Loucy (cell line): ENCODE data around the gene NEK7.

Experiments
- H2AFZ ChIP-seq: fragments of 200-600 bp; sonication (generic); 2 replicates; pipeline ENCODE4 v1.6.0; 2016; ENCODE audit warnings: antibody characterized with exemption, mild to moderate bottlenecking, low read length, moderate library complexity
- H3F3A ChIP-seq: fragments of 200-600 bp; 2 replicates; pipeline ENCODE4 v1.6.0; 2016; ENCODE audit warnings: antibody characterized with exemption, low read depth, mild to moderate bottlenecking
- H3K27me3 ChIP-seq: fragments of 200-600 bp; sonication (generic); 2 replicates; pipeline ENCODE4 v1.6.1; 2014; ENCODE audit warnings: low read length, mild to moderate bottlenecking; ENCODE audit not compliant: insufficient read depth, poor library complexity, severe bottlenecking
- H3K36me3 ChIP-seq: fragments of 200-600 bp; sonication (generic); 2 replicates; pipeline ENCODE4 v1.6.1; 2016; ENCODE audit warnings: low read length; ENCODE audit not compliant: insufficient read depth
- H3K4me1 ChIP-seq: fragments of 200-600 bp; sonication (generic); 2 replicates; pipeline ENCODE4 v1.5.1; 2014; ENCODE audit warnings: low read length, mild to moderate bottlenecking; ENCODE audit not compliant: insufficient read depth, poor library complexity, severe bottlenecking
- H3K4me2 ChIP-seq: fragments of 200-600 bp; sonication (generic); 2 replicates; pipeline ENCODE4 v1.6.0; 2014; ENCODE audit warnings: antibody characterized with exemption, low read length, low read depth, mild to moderate bottlenecking; ENCODE audit not compliant: poor library complexity, severe bottlenecking
- H3K4me3 ChIP-seq: fragments of 200-600 bp; sonication (generic); 2 replicates; pipeline ENCODE4 v1.5.1; 2014; ENCODE audit warnings: low read length, mild to moderate bottlenecking, mixed read lengths; ENCODE audit not compliant: poor library complexity, severe bottlenecking
- H3K79me2 ChIP-seq: fragments of 200-600 bp; sonication (generic); 2 replicates; pipeline ENCODE4 v1.6.1; 2014; ENCODE audit warnings: low read length; ENCODE audit not compliant: insufficient read depth
- H3K9ac ChIP-seq: fragments of 200-600 bp; sonication (generic); 2 replicates; pipeline ENCODE4 v1.6.0; 2014; ENCODE audit warnings: mild to moderate bottlenecking, low read depth, low read length, moderate library complexity; ENCODE audit not compliant: poor library complexity, severe bottlenecking
- H3K9me2 ChIP-seq: fragments of 200-600 bp; sonication (generic); replicated peaks from 2 replicates; pipeline ENCODE4 v1.6.1; 2016; ENCODE audit warnings: low read depth, low read length, mixed read lengths
- H3K9me3 ChIP-seq: fragments of 200-600 bp; sonication (generic); 2 replicates; pipeline ENCODE4 v1.6.1; 2014; ENCODE audit warnings: mild to moderate bottlenecking, antibody characterized with exemption, low read length, low read depth; ENCODE audit not compliant: insufficient read depth
- H4K20me1 ChIP-seq: fragments of 200-600 bp; sonication (generic); 2 replicates; pipeline ENCODE4 v1.6.0; 2014; ENCODE audit warnings: antibody characterized with exemption, low read length, mild to moderate bottlenecking; ENCODE audit not compliant: insufficient read depth, poor library complexity, severe bottlenecking
- EZH2phosphoT487 ChIP-seq: fragments of 200-600 bp; IDR thresholded peaks from 2 replicates; pipeline ENCODE4 v1.6.1; 2018; ENCODE audit warnings: antibody characterized with exemption, mild to moderate bottlenecking, moderate library complexity, borderline replicate concordance
- TF ChIP-seq, protein P1 (sequence below): fragments of 200-600 bp; sonication (generic); conservative IDR thresholded peaks from 2 replicates; pipeline ENCODE4 v1.5.1; 2014; ENCODE audit warnings: mild to moderate bottlenecking, antibody characterized with exemption, low read length

Gene NEK7

DNA sequence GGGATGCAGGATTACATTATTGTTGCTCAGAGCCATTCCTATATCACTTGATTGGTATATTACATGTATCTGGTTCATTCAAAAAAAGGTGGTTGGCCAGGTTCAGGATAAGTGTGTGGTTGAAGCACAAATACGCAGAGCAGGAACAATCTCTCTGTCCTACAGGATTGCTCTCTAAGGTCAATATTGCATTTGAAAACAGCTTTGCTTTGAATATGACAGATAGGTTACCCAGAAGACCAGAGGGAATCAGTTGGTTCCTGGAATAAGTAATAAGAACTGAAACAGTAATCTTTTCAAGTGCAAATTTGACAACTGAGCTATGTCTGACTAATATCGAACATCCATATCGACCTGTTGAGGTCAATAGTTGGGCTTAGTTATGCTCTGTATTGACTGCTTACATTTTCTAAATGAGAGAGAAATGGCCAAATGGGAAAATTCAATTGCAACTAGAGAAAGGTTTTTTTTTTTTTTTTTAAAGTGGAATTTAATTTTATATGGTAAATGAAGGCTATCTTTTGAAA, 206.9 kb downstream of the NEK7 start:
- Histone ChIP-seq H3K36me3 (no peaks in the 10 kb centered on the region), H3K4me3 (no peak overlapping the region), H3K27me3 (no peaks in the 10 kb centered on the region), H3K4me2 (no peak overlapping the region), H2AFZ (no peak overlapping the region), H3K9ac (no peak overlapping the region), H3K9me2 (no peaks in the 10 kb centered on the region), H3F3A (no peaks in the 10 kb centered on the region), H4K20me1 (no peaks in the 10 kb centered on the region), H3K79me2 (no peaks in the 10 kb centered on the region), H3K9me3 (no peaks in the 10 kb centered on the region), H3K4me1 (no peaks in the 10 kb centered on the region)
- TF ChIP-seq, protein P1, sequence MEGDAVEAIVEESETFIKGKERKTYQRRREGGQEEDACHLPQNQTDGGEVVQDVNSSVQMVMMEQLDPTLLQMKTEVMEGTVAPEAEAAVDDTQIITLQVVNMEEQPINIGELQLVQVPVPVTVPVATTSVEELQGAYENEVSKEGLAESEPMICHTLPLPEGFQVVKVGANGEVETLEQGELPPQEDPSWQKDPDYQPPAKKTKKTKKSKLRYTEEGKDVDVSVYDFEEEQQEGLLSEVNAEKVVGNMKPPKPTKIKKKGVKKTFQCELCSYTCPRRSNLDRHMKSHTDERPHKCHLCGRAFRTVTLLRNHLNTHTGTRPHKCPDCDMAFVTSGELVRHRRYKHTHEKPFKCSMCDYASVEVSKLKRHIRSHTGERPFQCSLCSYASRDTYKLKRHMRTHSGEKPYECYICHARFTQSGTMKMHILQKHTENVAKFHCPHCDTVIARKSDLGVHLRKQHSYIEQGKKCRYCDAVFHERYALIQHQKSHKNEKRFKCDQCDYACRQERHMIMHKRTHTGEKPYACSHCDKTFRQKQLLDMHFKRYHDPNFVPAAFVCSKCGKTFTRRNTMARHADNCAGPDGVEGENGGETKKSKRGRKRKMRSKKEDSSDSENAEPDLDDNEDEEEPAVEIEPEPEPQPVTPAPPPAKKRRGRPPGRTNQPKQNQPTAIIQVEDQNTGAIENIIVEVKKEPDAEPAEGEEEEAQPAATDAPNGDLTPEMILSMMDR = no peak
- no peak for TF ChIP-seq EZH2phosphoT487

DNA sequence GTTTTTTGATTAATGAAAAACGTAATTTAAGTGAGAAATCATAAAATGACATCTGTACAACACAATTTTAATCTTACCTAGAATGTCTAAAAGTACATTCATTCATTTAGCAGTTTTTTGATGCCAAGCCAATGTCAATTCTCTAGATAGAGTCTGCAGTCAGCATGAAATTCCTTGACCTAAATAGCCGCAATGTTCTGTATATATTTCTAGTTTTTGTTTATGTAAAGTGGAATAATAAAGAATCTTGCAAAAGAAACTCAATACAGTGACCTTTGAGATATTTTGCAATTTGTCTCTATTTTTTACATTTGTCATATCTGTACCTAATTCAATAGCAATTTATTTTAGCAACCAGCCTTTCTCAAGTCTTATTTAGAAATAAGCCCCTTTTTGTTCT, 207.7 kb downstream of the NEK7 start:
- TF ChIP-seq, protein P1 = no peak
- no peak for TF ChIP-seq EZH2phosphoT487
- Histone ChIP-seq H3K36me3 (no peaks in the 10 kb centered on the region), H3K9me3 (no peaks in the 10 kb centered on the region), H3K9me2 (no peaks in the 10 kb centered on the region), H3K9ac (no peak overlapping the region), H3K4me2 (no peak overlapping the region), H4K20me1 (no peaks in the 10 kb centered on the region), H3K27me3 (no peaks in the 10 kb centered on the region), H3K4me1 (no peaks in the 10 kb centered on the region), H3F3A (no peaks in the 10 kb centered on the region), H3K79me2 (no peaks in the 10 kb centered on the region), H3K4me3 (no peak overlapping the region), H2AFZ (no peak overlapping the region)

DNA sequence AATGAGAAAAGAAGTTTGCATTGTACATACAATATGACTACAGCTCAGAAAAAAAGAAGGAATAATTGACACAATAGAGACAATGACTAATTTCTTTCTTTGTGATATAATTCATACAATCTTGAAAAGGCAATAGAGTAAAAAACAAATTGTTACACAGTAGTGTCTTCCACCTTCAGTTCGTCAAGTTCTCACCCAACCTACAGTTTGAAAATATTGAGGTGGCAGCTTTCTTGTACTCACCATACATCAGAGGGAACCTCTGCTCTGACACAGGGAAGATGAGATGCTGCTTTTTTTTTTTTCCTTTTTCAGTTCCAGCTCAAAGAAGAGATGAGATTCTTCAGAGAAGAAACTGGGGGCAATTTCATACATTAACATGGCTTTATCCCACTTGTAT, 210.5 kb downstream of the NEK7 start:
- Histone ChIP-seq H3K27me3 (no peaks in the 10 kb centered on the region), H2AFZ (no peak overlapping the region), H3K4me2 (no peak overlapping the region), H3K9me3 (no peaks in the 10 kb centered on the region), H3K36me3 (no peaks in the 10 kb centered on the region), H3K79me2 (no peaks in the 10 kb centered on the region), H3K9me2 (no peaks in the 10 kb centered on the region), H4K20me1 (no peaks in the 10 kb centered on the region), H3K4me1 (no peaks in the 10 kb centered on the region), H3K4me3 (no peak overlapping the region), H3F3A (no peaks in the 10 kb centered on the region), H3K9ac (no peak overlapping the region)
- TF ChIP-seq EZH2phosphoT487 = no peak
- TF ChIP-seq, protein P1 = no peak
